NCI-H1930 (cell line): ENCODE measurements around the gene COA6.

ENCODE experiments used
- DNase-seq, 2 experiments: peaks; one replicate each; lab custom pipeline; 2025; lab: John Stamatoyannopoulos, UW

The COA6 gene

DNA sequence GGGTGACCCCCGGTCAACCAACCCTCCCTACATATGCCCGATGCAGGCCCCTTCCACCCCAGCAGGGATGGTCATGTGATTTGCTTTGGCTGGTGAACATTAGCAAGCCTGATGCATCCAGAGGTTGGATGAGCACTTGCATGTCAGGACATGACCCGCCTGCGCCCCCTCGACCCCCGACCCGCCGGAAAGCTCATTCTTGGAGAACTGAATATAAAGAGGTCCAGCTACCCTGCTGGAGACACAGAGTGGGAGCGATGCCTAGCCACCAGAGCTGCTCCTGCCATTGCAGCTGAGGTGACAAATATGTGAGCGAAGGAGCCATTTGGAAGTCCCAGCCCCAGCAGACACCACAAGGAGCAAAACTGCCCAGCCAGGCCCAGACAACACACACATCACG, 39.6 kb downstream of the COA6 start:
- no peak for DNase-seq

DNA sequence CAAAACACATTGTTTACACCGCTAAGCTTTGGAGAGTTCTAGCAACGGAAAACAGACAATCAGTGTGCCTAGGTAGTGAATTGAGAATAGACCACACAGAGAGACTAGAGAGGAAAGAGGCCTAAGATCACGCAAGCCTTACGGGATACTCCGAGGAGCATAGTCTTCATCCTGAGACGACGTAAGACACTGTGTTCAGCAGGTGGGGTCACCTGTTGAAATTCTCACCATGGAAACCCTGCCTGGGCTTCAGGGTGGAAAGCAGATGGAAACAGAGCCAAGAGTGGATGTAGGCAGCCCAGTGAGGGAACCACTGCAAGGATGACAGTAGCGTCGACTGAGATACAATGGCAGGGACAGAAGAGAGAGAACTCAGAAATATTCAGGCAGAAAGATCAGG, 40.2 kb downstream of the COA6 start:
- DNase-seq: no peak

DNA sequence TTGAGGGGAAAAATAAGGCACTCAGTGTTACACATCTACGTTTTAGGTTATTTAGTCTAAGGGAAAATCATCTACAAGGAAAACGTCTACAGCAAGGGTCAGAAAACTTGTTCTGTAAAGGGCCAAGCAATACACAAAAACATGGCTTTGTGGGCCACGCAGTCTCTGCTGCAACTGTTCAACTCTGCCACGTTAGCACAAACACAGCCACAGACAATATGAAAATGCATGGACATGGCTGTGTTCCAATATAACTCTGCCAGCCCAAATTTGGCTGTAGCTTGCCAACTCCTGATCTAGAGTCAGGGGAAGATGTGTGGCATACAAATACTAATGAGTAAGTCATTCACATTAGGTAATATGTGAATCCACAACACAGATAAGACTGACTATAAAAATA, 40.7 kb downstream of the COA6 start:
- DNase-seq: no peak

DNA sequence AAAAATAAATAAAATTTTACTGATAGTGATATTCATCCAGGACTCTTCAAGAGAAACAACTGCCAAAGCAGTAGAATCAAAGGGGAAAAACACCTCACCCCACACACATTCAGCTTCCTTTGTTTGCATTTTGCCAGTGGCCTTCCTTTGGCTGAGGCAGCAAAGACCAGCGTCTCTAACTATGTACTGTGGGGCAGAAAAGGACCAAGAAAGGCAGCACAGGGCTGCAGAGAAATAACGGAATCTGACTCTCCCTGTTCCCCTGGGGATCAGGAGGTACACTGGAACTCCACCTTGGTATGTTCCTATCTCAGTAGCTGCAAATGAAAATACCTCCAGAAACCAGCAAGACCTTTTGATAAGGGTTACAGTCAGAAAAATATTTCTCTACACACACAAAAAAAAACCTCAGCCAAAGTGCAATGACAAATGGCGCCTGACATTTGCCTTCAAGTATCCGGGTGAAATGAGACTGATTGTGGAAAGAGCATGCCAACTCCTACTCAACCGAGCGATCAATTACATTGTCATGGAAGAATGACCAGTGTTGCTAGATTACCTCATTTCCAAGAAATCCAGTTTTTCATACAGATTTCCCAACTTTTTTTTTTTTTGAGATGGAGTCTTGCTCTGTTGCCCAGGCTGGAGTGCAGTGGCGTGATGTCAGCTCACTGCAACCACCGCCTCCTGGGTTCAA, 54.8 kb downstream of the COA6 start:
- DNase-seq: no peak

DNA sequence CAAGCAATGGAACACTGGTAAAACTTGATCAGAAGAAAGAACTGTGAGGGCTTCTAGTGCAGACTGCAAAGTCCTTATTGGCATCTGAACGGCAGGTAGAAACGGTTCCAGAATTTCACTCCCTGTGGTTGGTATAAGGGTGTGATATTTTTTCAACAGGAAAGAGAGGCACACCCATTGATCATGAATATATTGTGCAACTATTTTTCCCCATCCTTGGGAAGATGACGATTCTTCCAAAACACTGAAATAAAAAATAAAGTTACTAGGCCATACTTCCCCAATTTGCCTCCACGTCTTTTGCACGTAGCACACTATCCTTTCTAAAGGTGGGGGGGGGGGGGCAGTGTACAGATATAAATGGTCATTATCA, 56.2 kb downstream of the COA6 start:
- no peak for DNase-seq

DNA sequence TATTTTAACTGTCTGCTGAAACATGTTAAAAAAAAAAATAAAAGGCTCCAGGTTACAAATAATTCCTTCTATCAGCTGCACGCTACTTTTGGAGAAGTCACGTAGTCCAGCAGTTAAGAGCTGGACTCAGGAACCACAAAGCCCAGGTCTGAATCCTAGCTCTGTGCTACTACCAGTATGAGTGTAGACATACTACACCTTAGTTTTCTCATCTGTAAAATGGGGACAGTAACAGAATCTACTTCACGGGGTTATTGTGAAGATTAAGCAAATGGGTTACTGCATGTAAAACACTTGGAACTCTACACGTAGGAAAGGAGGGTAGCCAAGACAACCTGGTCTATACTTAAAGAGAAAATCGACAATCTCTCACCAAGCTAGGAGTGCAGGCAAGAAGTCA, 57.4 kb downstream of the COA6 start:
- DNase-seq: no peak

DNA sequence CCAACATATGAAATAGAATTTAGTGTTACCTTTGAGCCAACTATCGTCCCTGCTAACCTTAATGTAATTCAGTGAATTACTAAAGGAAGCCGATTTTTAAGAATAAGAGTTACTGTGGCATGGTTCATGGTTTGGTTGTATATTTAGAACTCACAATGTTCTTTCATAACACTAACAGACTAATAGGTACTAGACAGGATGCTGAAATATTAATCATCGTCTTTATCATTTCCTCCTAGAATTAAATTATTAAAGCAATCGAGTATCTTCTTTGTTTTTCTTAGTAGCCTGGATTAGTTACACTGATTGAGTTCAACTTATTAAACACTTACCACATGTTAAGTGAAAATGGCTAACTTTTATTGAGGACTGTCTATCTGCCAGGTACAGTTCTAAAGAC, 58.0 kb downstream of the COA6 start:
- no peak for DNase-seq

DNA sequence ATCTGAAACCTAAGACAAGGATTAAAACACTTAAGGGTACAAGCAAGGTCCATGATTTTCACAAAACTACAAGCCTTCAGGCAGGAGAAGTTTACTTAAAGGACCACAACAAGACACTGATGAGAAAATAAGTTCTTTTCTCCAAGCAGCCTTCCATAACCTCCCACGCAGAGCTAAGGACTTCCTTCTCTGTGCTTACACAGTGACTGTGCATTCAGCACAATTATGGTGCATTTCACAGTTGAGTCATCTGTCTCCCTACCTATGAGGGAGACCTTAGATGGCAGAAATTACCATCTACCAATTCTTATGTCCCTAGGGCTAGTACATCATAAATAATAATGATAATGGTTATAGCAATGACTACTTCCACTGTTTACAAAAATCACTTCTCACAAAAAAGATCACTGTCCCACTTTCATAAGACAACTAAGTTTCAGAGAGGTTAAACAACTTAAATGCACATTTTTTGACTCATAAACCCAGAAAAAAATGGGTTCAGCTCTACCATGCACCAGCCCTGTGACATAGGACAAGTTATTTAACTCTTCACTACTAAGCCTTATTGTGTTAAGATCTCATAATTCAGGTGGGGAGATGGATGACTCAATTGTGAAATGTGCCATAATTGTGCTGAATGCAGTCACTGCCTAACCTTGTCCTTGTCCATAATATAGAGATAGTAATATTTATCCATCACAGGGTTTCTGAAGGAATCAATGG, 60.5 kb downstream of the COA6 start:
- no peak for DNase-seq
